CD8-positive, alpha-beta memory T cell (primary cell): ENCODE results near the gene ZNF664. TPM values are rescaled to one million over a fixed set of nuclear protein-coding genes. Genes with fewer than 3 reads are reported as not detected.

Experiments
- CTCF ChIA-PET: fragments of 350-600 bp; sonication (Branson Sonifier 250); formaldehyde crosslinking; loops from one replicate; lab custom pipeline; 2021; ENCODE audit warnings: antibody characterized with exemption; lab: Charles Lee
- POLR2A ChIA-PET: fragments of 350-600 bp; sonication (Branson Sonifier 250); formaldehyde crosslinking; loops from one replicate; lab custom pipeline; 2021; ENCODE audit warnings: antibody characterized with exemption; lab: Charles Lee
- DNase-seq, 5 donors: peaks; one replicate each; pipeline versions ENCODE4 v3.0.0 to v3.0.0-alpha.2; 2020 to 2022; ENCODE audit warnings: mixed read lengths in 1 of 5
- H3K27ac ChIP-seq: one replicate; pipeline ENCODE4 v1.7.0; 2013; ENCODE audit warnings: low read depth, mild to moderate bottlenecking, low read length, moderate library complexity
- H3K27me3 ChIP-seq: 2 replicates; pipeline ENCODE4 v1.7.0; 2013; ENCODE audit warnings: low read length, mild to moderate bottlenecking; ENCODE audit not compliant: insufficient read depth, poor library complexity, severe bottlenecking
- H3K36me3 ChIP-seq: 2 replicates; pipeline ENCODE4 v1.7.0; 2013; ENCODE audit warnings: mild to moderate bottlenecking, low read length, moderate library complexity; ENCODE audit not compliant: insufficient read depth
- H3K4me1 ChIP-seq: 2 replicates; pipeline ENCODE4 v1.7.0; 2013; ENCODE audit warnings: mild to moderate bottlenecking, low read length, moderate library complexity; ENCODE audit not compliant: insufficient read depth
- H3K4me3 ChIP-seq: 2 replicates; pipeline ENCODE4 v1.7.0; 2013; ENCODE audit warnings: mild to moderate bottlenecking, low read length
- H3K9me3 ChIP-seq: 2 replicates; pipeline ENCODE4 v1.7.0; 2013; ENCODE audit warnings: mild to moderate bottlenecking, low read length
- H3K27ac Mint-ChIP-seq, 8 donors: one replicate each; pipeline ENCODE4 v1.8.0; 2020 to 2021; ENCODE audit warnings: mixed read lengths in 8 of 8, mild to moderate bottlenecking in 6 of 8, inconsistent platforms in 3 of 8, moderate library complexity in 3 of 8
- H3K27me3 Mint-ChIP-seq, 2 donors: one replicate each; pipeline ENCODE4 v1.8.0; 2020 to 2021; ENCODE audit warnings: mixed read lengths in 2 of 2, mild to moderate bottlenecking in 1 of 2, moderate library complexity in 1 of 2
- H3K36me3 Mint-ChIP-seq, 3 donors: one replicate each; pipeline ENCODE4 v1.8.0; 2020 to 2021; ENCODE audit warnings: mixed read lengths in 3 of 3, inconsistent platforms in 1 of 3, mild to moderate bottlenecking in 1 of 3
- H3K4me1 Mint-ChIP-seq, 3 donors: one replicate each; pipeline ENCODE4 v1.8.0; 2020 to 2021; ENCODE audit warnings: mixed read lengths in 3 of 3, inconsistent platforms in 1 of 3, mild to moderate bottlenecking in 1 of 3
- H3K4me3 Mint-ChIP-seq, 7 donors: one replicate each; pipeline ENCODE4 v1.8.0; 2020 to 2021; ENCODE audit warnings: mixed read lengths in 7 of 7, mild to moderate bottlenecking in 6 of 7, moderate library complexity in 4 of 7, inconsistent platforms in 2 of 7
- H3K9me3 Mint-ChIP-seq, 5 donors: one replicate each; pipeline ENCODE4 v1.8.0; 2020 to 2022; ENCODE audit warnings: mixed read lengths in 5 of 5, mild to moderate bottlenecking in 3 of 5, moderate library complexity in 2 of 5, inconsistent platforms in 1 of 5
- polyA plus RNA-seq: library from polyadenylated mRNA; unstranded; fragments of 300-500 nt; fragmentation: Illumina TruSeq; gene quantifications from one replicate; pipeline ENCODE4 v1.2.3, GENCODE V29; 2021
- total RNA-seq, 2 experiments: library from RNA; stranded (reverse); gene quantifications; one replicate each; pipeline ENCODE4 v1.2.3, GENCODE V29; 2021

ZNF664 gene
- total and polyA plus RNA-seq, 3 experiments from 2014 or later: 10.8 to 75.8 (median 73.0) TPM

- Histone ChIP-seq H3K4me1 (no peaks in the 10 kb centered on the region), H3K36me3 (no peaks in the 10 kb centered on the region), H3K4me3 (no peak overlapping the region), H3K9me3 (no peaks in the 10 kb centered on the region), H3K27ac (no peak overlapping the region), H3K27me3 (no peaks in the 10 kb centered on the region)
- POLR2A ChIA-PET: no interaction called here
- no peak overlapping the region for H3K27ac Mint-ChIP-seq
- peaks cover 2 to 27% (median 3%) of the 10 kb centered on the region in 3 donors for H3K36me3 Mint-ChIP-seq
- no peak overlapping the region for H3K4me3 Mint-ChIP-seq
- H3K9me3 Mint-ChIP-seq: peaks cover 13 to 29% (median 22%) of the 10 kb centered on the region in 5 donors
- no peaks in the 10 kb centered on the region for H3K4me1 Mint-ChIP-seq
- DNase-seq: no peak
- peaks cover 3 to 8% of the 10 kb centered on the region in 2 donors for H3K27me3 Mint-ChIP-seq
- CTCF ChIA-PET: no interaction called here
Measured at GRCh38 chr12:124045671-124046455, 72.8 kb downstream of the ZNF664 start.

DNA sequence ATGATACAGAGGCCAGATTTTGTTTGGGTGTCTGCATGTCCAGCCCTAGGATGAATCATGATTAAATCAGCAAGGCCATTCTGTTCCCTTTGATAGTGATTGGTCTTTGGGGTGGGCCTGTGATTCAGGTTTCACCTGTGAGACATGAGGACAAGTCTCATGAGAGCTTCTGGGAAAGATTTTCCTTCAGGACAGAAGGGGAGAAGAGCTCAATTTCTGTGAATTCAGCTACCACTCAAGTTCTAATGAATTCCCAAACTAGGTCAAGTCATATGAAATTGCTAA lies 73.4 kb downstream of the ZNF664 start:
- H3K27me3 Mint-ChIP-seq: peaks cover 3 to 8% of the 10 kb centered on the region in 2 donors
- H3K4me1 ChIP-seq: no peaks in the 10 kb centered on the region
- POLR2A ChIA-PET: no interaction called here
- H3K4me1 Mint-ChIP-seq: no peaks in the 10 kb centered on the region
- no peak overlapping the region for H3K27ac Mint-ChIP-seq
- DNase-seq: no peak
- H3K4me3 ChIP-seq: no peak overlapping the region
- CTCF ChIA-PET: no interaction called here
- H3K9me3 ChIP-seq: no peaks in the 10 kb centered on the region
- peaks cover 2 to 27% (median 3%) of the 10 kb centered on the region in 3 donors for H3K36me3 Mint-ChIP-seq
- H3K4me3 Mint-ChIP-seq: no peak overlapping the region
- no peak overlapping the region for H3K27ac ChIP-seq
- no peaks in the 10 kb centered on the region for H3K36me3 ChIP-seq
- H3K27me3 ChIP-seq: no peaks in the 10 kb centered on the region
- peaks cover 13 to 29% (median 22%) of the 10 kb centered on the region in 5 donors for H3K9me3 Mint-ChIP-seq

- CTCF ChIA-PET: no interaction called here
- peaks cover 6 to 14% of the 10 kb centered on the region in 2 donors for H3K27me3 Mint-ChIP-seq
- Histone ChIP-seq H3K4me1 (no peaks in the 10 kb centered on the region), H3K36me3 (no peaks in the 10 kb centered on the region), H3K4me3 (no peak overlapping the region), H3K27ac (no peak overlapping the region), H3K27me3 (no peaks in the 10 kb centered on the region), H3K9me3 (no peaks in the 10 kb centered on the region)
- no peaks in the 10 kb centered on the region for H3K4me1 Mint-ChIP-seq
- peaks cover 2 to 27% (median 3%) of the 10 kb centered on the region in 3 donors for H3K36me3 Mint-ChIP-seq
- H3K27ac Mint-ChIP-seq: no peak overlapping the region
- no peak for DNase-seq
- no peak overlapping the region for H3K4me3 Mint-ChIP-seq
- H3K9me3 Mint-ChIP-seq: peaks cover 13 to 29% (median 22%) of the 10 kb centered on the region in 5 donors
- POLR2A ChIA-PET: no interaction called here
Measured at GRCh38 chr12:124047045-124047566, 74.1 kb downstream of the ZNF664 start.

DNA sequence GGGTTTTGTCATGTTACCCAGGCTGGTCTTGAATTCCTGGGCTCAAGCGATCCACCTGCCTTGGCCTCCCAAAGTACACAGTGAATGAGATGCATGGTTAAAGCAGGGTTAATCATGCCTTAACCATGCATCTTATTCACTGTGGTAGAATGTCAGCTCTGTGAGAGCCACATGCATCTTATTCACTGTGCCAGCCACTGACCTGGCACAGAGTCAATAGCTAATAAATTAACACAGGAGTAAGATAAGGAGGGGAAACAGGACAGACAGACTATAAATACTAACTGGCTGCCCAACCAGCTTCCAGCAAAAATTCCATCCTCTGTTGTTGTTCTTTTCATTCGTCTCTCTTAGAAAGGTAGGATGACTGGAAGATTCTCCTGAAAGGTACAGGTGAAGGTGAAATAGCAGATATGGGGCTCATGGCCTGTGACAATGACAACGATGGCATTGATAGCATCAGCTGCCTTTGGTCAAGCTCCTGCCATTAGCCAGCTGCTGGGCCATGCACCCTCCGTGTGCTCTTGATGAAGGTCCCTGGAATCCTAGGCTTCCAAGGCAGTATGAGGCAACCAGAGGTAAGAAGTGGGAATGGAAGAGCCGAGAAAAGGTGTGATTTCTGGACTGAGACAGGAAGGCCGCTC lies 76.6 kb downstream of the ZNF664 start:
- Histone ChIP-seq H3K27me3 (no peaks in the 10 kb centered on the region), H3K27ac (no peak overlapping the region), H3K9me3 (no peaks in the 10 kb centered on the region), H3K4me1 (no peaks in the 10 kb centered on the region), H3K4me3 (no peak overlapping the region), H3K36me3 (no peaks in the 10 kb centered on the region)
- ChIA-PET POLR2A (no interaction called here), CTCF (no interaction called here)
- H3K4me3 Mint-ChIP-seq: no peak overlapping the region
- peaks cover 2 to 27% (median 3%) of the 10 kb centered on the region in 3 donors for H3K36me3 Mint-ChIP-seq
- H3K9me3 Mint-ChIP-seq: peaks cover 13 to 29% (median 22%) of the 10 kb centered on the region in 5 donors
- no peak overlapping the region for H3K27ac Mint-ChIP-seq
- DNase-seq: no peak
- no peaks in the 10 kb centered on the region for H3K4me1 Mint-ChIP-seq
- peaks cover 9 to 15% of the 10 kb centered on the region in 2 donors for H3K27me3 Mint-ChIP-seq

- ChIA-PET POLR2A (no interaction called here), CTCF (no interaction called here)
- Mint-ChIP-seq H3K27ac (no peak overlapping the region), H3K4me1 (no peaks in the 10 kb centered on the region), H3K27me3 (peaks cover 6 to 24% of the 10 kb centered on the region in 2 donors), H3K9me3 (peaks cover 0 to 6% (median 5%) of the 10 kb centered on the region in 5 donors), H3K36me3 (peaks cover 0 to 5% (median under 1%) of the 10 kb centered on the region in 3 donors), H3K4me3 (no peak overlapping the region)
- no peak for DNase-seq
- no peaks in the 10 kb centered on the region for H3K27me3 ChIP-seq
- no peaks in the 10 kb centered on the region for H3K9me3 ChIP-seq
- H3K27ac ChIP-seq: no peak overlapping the region
- no peaks in the 10 kb centered on the region for H3K36me3 ChIP-seq
- H3K4me3 ChIP-seq: no peak overlapping the region
- no peaks in the 10 kb centered on the region for H3K4me1 ChIP-seq
Measured at GRCh38 chr12:124053851-124054250, 80.8 kb downstream of the ZNF664 start.

GRCh38 chr12:124055066-124055465 lies 82.1 kb downstream of the ZNF664 start:
- no peaks in the 10 kb centered on the region for H3K4me1 ChIP-seq
- no peaks in the 10 kb centered on the region for H3K9me3 ChIP-seq
- Mint-ChIP-seq H3K27ac (no peak overlapping the region), H3K4me3 (no peak overlapping the region), H3K36me3 (peaks cover 0 to 6% (median 0%) of the 10 kb centered on the region in 3 donors), H3K4me1 (no peaks in the 10 kb centered on the region), H3K27me3 (peaks cover 10 to 24% of the 10 kb centered on the region in 2 donors), H3K9me3 (peaks cover 0 to 1% (median under 1%) of the 10 kb centered on the region in 5 donors)
- DNase-seq: no peak
- POLR2A ChIA-PET: no interaction called here
- no peak overlapping the region for H3K4me3 ChIP-seq
- no peaks in the 10 kb centered on the region for H3K36me3 ChIP-seq
- H3K27ac ChIP-seq: no peak overlapping the region
- no peaks in the 10 kb centered on the region for H3K27me3 ChIP-seq
- CTCF ChIA-PET: no interaction called here

DNA sequence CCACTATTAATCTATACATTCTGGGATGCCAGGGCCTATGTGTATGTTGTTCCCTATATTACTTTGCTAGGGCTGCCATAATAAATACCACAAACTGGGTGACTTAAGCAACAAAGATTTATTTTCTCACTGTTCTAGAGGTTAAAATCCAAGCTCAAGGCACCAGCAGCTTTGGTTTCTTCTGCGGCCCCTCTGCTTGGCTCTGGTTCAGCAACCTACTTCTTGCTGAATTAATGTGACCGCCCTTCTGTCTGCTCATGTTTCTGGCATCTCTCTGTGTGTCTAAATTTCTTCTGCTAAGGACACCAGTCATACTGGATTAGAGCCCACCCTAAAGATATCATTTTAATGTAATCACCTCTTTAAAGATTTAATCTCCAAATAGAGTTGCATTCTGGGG lies 84.7 kb downstream of the ZNF664 start:
- no peaks in the 10 kb centered on the region for H3K4me1 ChIP-seq

DNA sequence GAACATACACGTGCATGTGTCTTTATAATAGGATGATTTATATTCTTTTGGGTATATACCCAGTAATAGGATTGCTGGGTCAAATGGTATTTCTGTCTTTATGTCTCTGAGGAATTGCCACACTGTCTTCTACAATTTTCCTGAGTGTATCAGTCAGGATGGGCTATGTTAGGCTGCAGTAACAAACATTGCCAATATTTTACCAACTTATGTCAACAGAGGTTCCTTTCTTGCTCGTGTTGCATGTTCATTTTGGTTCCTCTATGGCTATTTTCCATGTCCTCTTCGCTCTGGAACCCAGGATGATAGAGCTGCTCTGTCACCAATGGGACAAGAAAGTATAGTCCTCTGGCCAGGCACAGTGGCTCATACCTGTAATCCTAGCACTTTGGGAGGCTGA lies 86.7 kb downstream of the ZNF664 start:
- Mint-ChIP-seq H3K27ac (no peak overlapping the region), H3K36me3 (peaks cover 0 to 6% (median 0%) of the 10 kb centered on the region in 3 donors), H3K27me3 (peaks cover 15 to 24% of the 10 kb centered on the region in 2 donors), H3K9me3 (peaks cover 0 to 1% (median 0%) of the 10 kb centered on the region in 5 donors), H3K4me1 (no peaks in the 10 kb centered on the region), H3K4me3 (no peak overlapping the region)
- Histone ChIP-seq H3K36me3 (no peaks in the 10 kb centered on the region), H3K9me3 (no peaks in the 10 kb centered on the region), H3K27ac (no peak overlapping the region), H3K4me1 (no peaks in the 10 kb centered on the region), H3K27me3 (no peaks in the 10 kb centered on the region), H3K4me3 (no peak overlapping the region)
- ChIA-PET CTCF (no interaction called here), POLR2A (no interaction called here)
- no peak for DNase-seq

More for the DNA sequence above, 84.7 kb downstream of the ZNF664 start:
- H3K9me3 Mint-ChIP-seq: peaks cover 0 to 1% (median 0%) of the 10 kb centered on the region in 5 donors
- H3K9me3 ChIP-seq: no peaks in the 10 kb centered on the region
- H3K27me3 ChIP-seq: no peaks in the 10 kb centered on the region
- peaks cover 0 to 6% (median 0%) of the 10 kb centered on the region in 3 donors for H3K36me3 Mint-ChIP-seq
- H3K4me3 Mint-ChIP-seq: no peak overlapping the region
- no peaks in the 10 kb centered on the region for H3K36me3 ChIP-seq
- H3K27me3 Mint-ChIP-seq: peaks cover 16 to 30% of the 10 kb centered on the region in 2 donors
- no peak for DNase-seq
- no peak overlapping the region for H3K4me3 ChIP-seq
- H3K27ac ChIP-seq: no peak overlapping the region
- CTCF ChIA-PET: no interaction called here
- H3K4me1 Mint-ChIP-seq: no peaks in the 10 kb centered on the region
- H3K27ac Mint-ChIP-seq: no peak overlapping the region
- POLR2A ChIA-PET: no interaction called here
